Neutrophil (primary cell): ENCODE data around the gene CACNA1A.

Experiments
- H3K27ac ChIP-seq: fragments of 200-600 bp; sonication (generic); 2 replicates; pipeline ENCODE4 v1.5.1; 2016; ENCODE audit warnings: mild to moderate bottlenecking, moderate library complexity
- H3K27me3 ChIP-seq: fragments of 200-600 bp; sonication (generic); 2 replicates; pipeline ENCODE4 v1.6.0; 2016; ENCODE audit warnings: mild to moderate bottlenecking
- H3K36me3 ChIP-seq: fragments of 200-600 bp; sonication (generic); 2 replicates; pipeline ENCODE4 v1.5.1; 2017
- H3K4me1 ChIP-seq, 2 experiments: fragments of 200-600 bp in 1 of 2; sonication (generic) in 1 of 2; 1 replicate in 1 of 2; 2 replicates in 1 of 2; pipeline versions ENCODE4 v1.5.1 to v1.6.1; 2013 to 2016; ENCODE audit warnings: low read depth in 1 of 2, low read length in 1 of 2, mild to moderate bottlenecking in 1 of 2, moderate library complexity in 1 of 2; ENCODE audit not compliant: control insufficient read depth in 1 of 2, insufficient read depth in 1 of 2
- H3K4me3 ChIP-seq, 2 experiments: fragments of 200-600 bp in 1 of 2; sonication (generic) in 1 of 2; 1 replicate in 1 of 2; 2 replicates in 1 of 2; pipeline ENCODE4 v1.5.1; 2013 to 2016; ENCODE audit warnings: low read depth in 1 of 2, low read length in 1 of 2, mild to moderate bottlenecking in 1 of 2, moderate library complexity in 1 of 2
- H3K9me3 ChIP-seq: fragments of 200-600 bp; sonication (generic); 2 replicates; pipeline ENCODE4 v1.5.1; 2016
- CTCF ChIP-seq: fragments of 200-600 bp; sonication (generic); IDR thresholded peaks from 2 replicates; pipeline ENCODE4 v1.5.1; 2016; ENCODE audit warnings: antibody characterized with exemption

The CACNA1A gene

GRCh38 chr19:13255719-13256059 is 250.6 kb downstream of the CACNA1A start:
- Histone ChIP-seq H3K9me3 (no peaks in the 10 kb centered on the region), H3K36me3 (no peaks in the 10 kb centered on the region), H3K4me3 (no peak overlapping the region), H3K27me3 (peaks cover 11% of the 10 kb centered on the region), H3K4me1 (no peaks in the 10 kb centered on the region), H3K27ac (no peak overlapping the region)
- TF ChIP-seq CTCF = no peak

GRCh38 chr19:13255041-13255718 is 251.1 kb downstream of the CACNA1A start:
- Histone ChIP-seq H3K4me1 (no peaks in the 10 kb centered on the region), H3K27me3 (peaks cover 9% of the 10 kb centered on the region), H3K9me3 (no peaks in the 10 kb centered on the region), H3K36me3 (no peaks in the 10 kb centered on the region), H3K27ac (no peak overlapping the region), H3K4me3 (no peak overlapping the region)
- no peak for TF ChIP-seq CTCF

GRCh38 chr19:13252569-13253335 is 253.5 kb downstream of the CACNA1A start:
- TF ChIP-seq CTCF = no peak
- no peaks in the 10 kb centered on the region for H3K36me3 ChIP-seq
- no peak overlapping the region for H3K4me3 ChIP-seq
- no peak overlapping the region for H3K27ac ChIP-seq
- no peaks in the 10 kb centered on the region for H3K4me1 ChIP-seq
- peaks cover 9% of the 10 kb centered on the region for H3K27me3 ChIP-seq
- H3K9me3 ChIP-seq = no peaks in the 10 kb centered on the region

- no peak for TF ChIP-seq CTCF
- no peaks in the 10 kb centered on the region for H3K27me3 ChIP-seq
- H3K4me3 ChIP-seq = no peak overlapping the region
- no peaks in the 10 kb centered on the region for H3K9me3 ChIP-seq
- H3K4me1 ChIP-seq = no peaks in the 10 kb centered on the region
- no peaks in the 10 kb centered on the region for H3K36me3 ChIP-seq
- no peak overlapping the region for H3K27ac ChIP-seq
These were observed 261.4 kb downstream of the CACNA1A start for GRCh38 chr19:13244920-13245319.

GRCh38 chr19:13241231-13242104 is 264.8 kb downstream of the CACNA1A start:
- no peak for TF ChIP-seq CTCF
- Histone ChIP-seq H3K36me3 (no peaks in the 10 kb centered on the region), H3K27me3 (no peaks in the 10 kb centered on the region), H3K9me3 (no peaks in the 10 kb centered on the region), H3K4me1 (no peaks in the 10 kb centered on the region), H3K27ac (no peak overlapping the region), H3K4me3 (no peak overlapping the region)
